Measurements from ENCODE around the gene CEACAM16. TPM values are rescaled to one million over a fixed set of nuclear protein-coding genes. Genes with fewer than 3 reads are reported as not detected.

The CEACAM16 gene
- total RNA-seq, 4 donors from 2014 or later, result not detected

- Histone ChIP-seq H3K36me3 (no peaks in the 10 kb centered on the region), H3K4me3 (no peak overlapping the region), H3K9me3 (no peaks in the 10 kb centered on the region), H3K27ac (peak overlapping the region; percentile 19 to 64 (median 38)), H3K27me3 (no peaks in the 10 kb centered on the region), H3K4me1 (peaks cover 14 to 21% of the 10 kb centered on the region in 2 donors)
- in situ Hi-C loops (cut with MboI; ENCODE audit: low sequenced_read_pairs in 4 of 4), result loop anchor here (5.0 kb wide), 1 partner anchor 48 kb away; no protein-coding TSS in a partner anchor
- intact Hi-C loops (cut with DNase I; ENCODE audit: low total_unique reads), result loop anchor here (1.0 to 5.0 kb wide), 3 partner anchors 34 to 123 kb away; partner anchors contain the start of gene NECTIN2
- DNase-seq, result peak; percentile 67 to 82
- ATAC-seq, result peak; percentile 89 to 94
- TF ChIP-seq CTCF (IDR thresholded peaks at IDR 0.05 in 4 of 5, conservative IDR thresholded peaks at IDR 0.05 in 1 of 5), result peak; percentile 97 to 100 (median 99)
- TF ChIP-seq POLR2A (IDR thresholded peaks at IDR 0.05), result no peak
These were observed 25.0 kb downstream of the CEACAM16 start for GRCh38 chr19:44723952-44724319.

GRCh38 chr19:44725251-44725650 is 26.3 kb downstream of the CEACAM16 start:
- Histone ChIP-seq H3K27ac (no peak overlapping the region), H3K4me1 (peaks cover 11 to 15% of the 10 kb centered on the region in 2 donors), H3K4me3 (no peak overlapping the region), H3K9me3 (no peaks in the 10 kb centered on the region), H3K36me3 (no peaks in the 10 kb centered on the region), H3K27me3 (no peaks in the 10 kb centered on the region)
- intact Hi-C loops (cut with DNase I; ENCODE audit: low total_unique reads), result no loop called here
- DNase-seq (no peak), ATAC-seq (no peak)
- TF ChIP-seq CTCF (IDR thresholded peaks at IDR 0.05 in 4 of 5, conservative IDR thresholded peaks at IDR 0.05 in 1 of 5) (no peak), POLR2A (IDR thresholded peaks at IDR 0.05) (no peak)
- in situ Hi-C loops (cut with MboI; ENCODE audit: low sequenced_read_pairs in 4 of 4), result no loop called here

- no peaks in the 10 kb centered on the region for H3K27me3 ChIP-seq
- peaks cover 11 to 15% of the 10 kb centered on the region in 2 donors for H3K4me1 ChIP-seq
- intact Hi-C loops (cut with DNase I; ENCODE audit: low total_unique reads), result no loop called here
- no peak overlapping the region for H3K27ac ChIP-seq
- DNase-seq (no peak), ATAC-seq (no peak)
- no peak for TF ChIP-seq CTCF (IDR thresholded peaks at IDR 0.05 in 4 of 5, conservative IDR thresholded peaks at IDR 0.05 in 1 of 5)
- TF ChIP-seq POLR2A (IDR thresholded peaks at IDR 0.05), result no peak
- in situ Hi-C loops (cut with MboI; ENCODE audit: low sequenced_read_pairs in 4 of 4), result no loop called here
- no peaks in the 10 kb centered on the region for H3K9me3 ChIP-seq
- no peaks in the 10 kb centered on the region for H3K36me3 ChIP-seq
- H3K4me3 ChIP-seq, result no peak overlapping the region
These were observed 26.7 kb downstream of the CEACAM16 start for GRCh38 chr19:44725684-44726083.

GRCh38 chr19:44726465-44726864 is 27.5 kb downstream of the CEACAM16 start:
- Histone ChIP-seq H3K27me3 (no peaks in the 10 kb centered on the region), H3K4me1 (peaks cover 11 to 15% of the 10 kb centered on the region in 2 donors), H3K36me3 (no peaks in the 10 kb centered on the region), H3K4me3 (no peak overlapping the region), H3K9me3 (no peaks in the 10 kb centered on the region), H3K27ac (no peak overlapping the region)
- in situ Hi-C loops (cut with MboI; ENCODE audit: low sequenced_read_pairs in 4 of 4), result no loop called here
- ATAC-seq (no peak), DNase-seq (no peak)
- intact Hi-C loops (cut with DNase I; ENCODE audit: low total_unique reads), result no loop called here
- TF ChIP-seq POLR2A (IDR thresholded peaks at IDR 0.05) (no peak), CTCF (IDR thresholded peaks at IDR 0.05 in 4 of 5, conservative IDR thresholded peaks at IDR 0.05 in 1 of 5) (no peak)

- H3K27ac ChIP-seq, result no peak overlapping the region
- H3K4me1 ChIP-seq, result peaks cover 11 to 15% of the 10 kb centered on the region in 2 donors
- H3K27me3 ChIP-seq, result no peaks in the 10 kb centered on the region
- intact Hi-C loops (cut with DNase I; ENCODE audit: low total_unique reads), result no loop called here
- TF ChIP-seq CTCF (IDR thresholded peaks at IDR 0.05 in 4 of 5, conservative IDR thresholded peaks at IDR 0.05 in 1 of 5) (no peak), POLR2A (IDR thresholded peaks at IDR 0.05) (no peak)
- ATAC-seq (no peak), DNase-seq (no peak)
- no peaks in the 10 kb centered on the region for H3K9me3 ChIP-seq
- no peak overlapping the region for H3K4me3 ChIP-seq
- in situ Hi-C loops (cut with MboI; ENCODE audit: low sequenced_read_pairs in 4 of 4), result no loop called here
- H3K36me3 ChIP-seq, result no peaks in the 10 kb centered on the region
These were observed 29.2 kb downstream of the CEACAM16 start for GRCh38 chr19:44728178-44728577.
